CD4-positive, CD25-positive, alpha-beta regulatory T cell (primary cell): ENCODE results near the gene STK39. TPM values are rescaled to one million over a fixed set of nuclear protein-coding genes. Genes with fewer than 3 reads are reported as not detected.
A peak's percentile ranks its signal among the peaks of the same experiment; 100 is the strongest.

Source experiments
- ATAC-seq, 2 donors: fragments of 150-1000 bp; cut with Tn5 transposase; one replicate each; pipeline ENCODE4 v1.10.0; 2021; ENCODE audit warnings: low read depth in 2 of 2, moderate number of reproducible peaks in 2 of 2, moderate library complexity in 1 of 2
- DNase-seq, 3 donors: peaks; one replicate each; pipeline versions ENCODE4 v3.0.0 to v3.0.0-alpha.2; 2012 to 2022; ENCODE audit warnings: mixed read lengths in 1 of 3
- H3K27ac ChIP-seq: one replicate; pipeline ENCODE4 v1.7.0; 2013; ENCODE audit warnings: mild to moderate bottlenecking, low read length; ENCODE audit not compliant: insufficient read depth, poor library complexity, severe bottlenecking
- H3K27me3 ChIP-seq: one replicate; pipeline ENCODE4 v1.7.0; 2013; ENCODE audit warnings: low read length; ENCODE audit not compliant: control insufficient read depth, insufficient read depth
- H3K36me3 ChIP-seq: one replicate; pipeline ENCODE4 v1.7.0; 2013; ENCODE audit warnings: mild to moderate bottlenecking, low read length, moderate library complexity; ENCODE audit not compliant: control insufficient read depth, insufficient read depth
- H3K4me1 ChIP-seq: 2 replicates; pipeline ENCODE4 v1.7.0; 2013; ENCODE audit warnings: mild to moderate bottlenecking, low read length; ENCODE audit not compliant: insufficient read depth, control insufficient read depth, poor library complexity, severe bottlenecking
- H3K4me3 ChIP-seq: one replicate; pipeline ENCODE4 v1.7.0; 2013; ENCODE audit warnings: low read depth, mild to moderate bottlenecking, low read length, moderate library complexity
- H3K9me3 ChIP-seq, 2 experiments: 1 replicate in 1 of 2; 2 replicates in 1 of 2; pipeline ENCODE4 v1.7.0; 2013; ENCODE audit warnings: low read length in 2 of 2, mild to moderate bottlenecking in 1 of 2, moderate library complexity in 1 of 2; ENCODE audit not compliant: control insufficient read depth in 2 of 2
- H3K27ac Mint-ChIP-seq, 3 donors: one replicate each; pipeline ENCODE4 v1.8.0; 2020 to 2022; ENCODE audit warnings: mild to moderate bottlenecking in 3 of 3, mixed read lengths in 3 of 3, moderate library complexity in 2 of 3
- H3K27me3 Mint-ChIP-seq: one replicate; pipeline ENCODE4 v1.8.0; 2022; ENCODE audit warnings: mild to moderate bottlenecking, mixed read lengths
- H3K36me3 Mint-ChIP-seq: one replicate; pipeline ENCODE4 v1.8.0; 2020; ENCODE audit warnings: mixed read lengths
- H3K4me1 Mint-ChIP-seq, 4 donors: one replicate each; pipeline ENCODE4 v1.8.0; 2020 to 2022; ENCODE audit warnings: mixed read lengths in 4 of 4, mild to moderate bottlenecking in 1 of 4
- H3K4me3 Mint-ChIP-seq, 4 donors: one replicate each; pipeline ENCODE4 v1.8.0; 2020 to 2022; ENCODE audit warnings: mild to moderate bottlenecking in 4 of 4, mixed read lengths in 4 of 4, moderate library complexity in 3 of 4
- H3K9me3 Mint-ChIP-seq, 7 donors: one replicate each; pipeline ENCODE4 v1.8.0; 2020 to 2022; ENCODE audit warnings: mixed read lengths in 7 of 7, mild to moderate bottlenecking in 3 of 7, moderate library complexity in 2 of 7
- polyA plus RNA-seq, 4 donors: library from polyadenylated mRNA; unstranded; fragments of 300-500 nt; fragmentation: Illumina TruSeq; gene quantifications; one replicate each; pipeline ENCODE4 v1.2.3, GENCODE V29; 2021
- total RNA-seq: library from RNA; stranded (reverse); gene quantifications from one replicate; pipeline ENCODE4 v1.2.3, GENCODE V29; 2022

Gene STK39
- total and polyA plus RNA-seq, 5 donors from 2014 or later, result 4.4 to 27.2 (median 7.6) TPM

DNA sequence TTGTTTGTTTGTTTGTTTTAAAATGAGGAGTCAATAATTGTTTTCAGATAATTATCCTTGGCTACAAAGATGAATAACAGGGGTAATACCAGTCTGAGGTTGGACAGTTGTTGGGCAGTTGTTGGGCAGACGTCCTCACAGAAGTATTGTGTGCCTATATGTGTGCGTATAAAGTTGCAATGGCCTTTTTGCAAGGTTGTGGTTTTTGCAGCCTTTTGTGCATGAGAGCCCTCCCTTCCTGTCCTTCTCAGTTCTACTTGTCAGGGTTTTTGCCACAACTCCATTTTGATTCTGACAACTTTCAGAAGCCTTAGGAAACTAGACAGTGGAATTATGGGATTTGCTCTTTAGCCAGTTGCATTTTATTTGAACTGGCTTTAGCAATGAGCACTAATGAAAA lies 6.0 kb upstream of the STK39 start:
- no peaks in the 10 kb centered on the region for H3K36me3 ChIP-seq
- Mint-ChIP-seq H3K36me3 (no peaks in the 10 kb centered on the region), H3K4me1 (peaks cover 2 to 5% (median 5%) of the 10 kb centered on the region in 4 donors), H3K27ac (no peak overlapping the region), H3K4me3 (no peak overlapping the region), H3K9me3 (peaks cover 0 to 4% (median 0%) of the 10 kb centered on the region in 7 donors), H3K27me3 (peaks cover 5% of the 10 kb centered on the region)
- no peaks in the 10 kb centered on the region for H3K9me3 ChIP-seq
- H3K4me3 ChIP-seq, result no peak overlapping the region
- ATAC-seq (no peak), DNase-seq (no peak)
- no peaks in the 10 kb centered on the region for H3K4me1 ChIP-seq
- H3K27me3 ChIP-seq, result no peaks in the 10 kb centered on the region
- no peak overlapping the region for H3K27ac ChIP-seq

GRCh38 chr2:168252976-168253375 lies 5.6 kb upstream of the STK39 start:
- no peaks in the 10 kb centered on the region for H3K36me3 ChIP-seq
- H3K4me3 ChIP-seq, result no peak overlapping the region
- no peak overlapping the region for H3K27ac ChIP-seq
- peaks cover 3 to 9% (median 8%) of the 10 kb centered on the region in 4 donors for H3K4me1 Mint-ChIP-seq
- H3K4me1 ChIP-seq, result peaks cover 2% of the 10 kb centered on the region
- no peak for ATAC-seq
- H3K27ac Mint-ChIP-seq, result no peak overlapping the region
- no peaks in the 10 kb centered on the region for H3K27me3 ChIP-seq
- H3K4me3 Mint-ChIP-seq, result no peak overlapping the region
- no peak for DNase-seq
- no peaks in the 10 kb centered on the region for H3K36me3 Mint-ChIP-seq
- H3K27me3 Mint-ChIP-seq, result peaks cover 5% of the 10 kb centered on the region
- H3K9me3 Mint-ChIP-seq, result peaks cover 0 to 4% (median 0%) of the 10 kb centered on the region in 7 donors
- no peaks in the 10 kb centered on the region for H3K9me3 ChIP-seq

DNA sequence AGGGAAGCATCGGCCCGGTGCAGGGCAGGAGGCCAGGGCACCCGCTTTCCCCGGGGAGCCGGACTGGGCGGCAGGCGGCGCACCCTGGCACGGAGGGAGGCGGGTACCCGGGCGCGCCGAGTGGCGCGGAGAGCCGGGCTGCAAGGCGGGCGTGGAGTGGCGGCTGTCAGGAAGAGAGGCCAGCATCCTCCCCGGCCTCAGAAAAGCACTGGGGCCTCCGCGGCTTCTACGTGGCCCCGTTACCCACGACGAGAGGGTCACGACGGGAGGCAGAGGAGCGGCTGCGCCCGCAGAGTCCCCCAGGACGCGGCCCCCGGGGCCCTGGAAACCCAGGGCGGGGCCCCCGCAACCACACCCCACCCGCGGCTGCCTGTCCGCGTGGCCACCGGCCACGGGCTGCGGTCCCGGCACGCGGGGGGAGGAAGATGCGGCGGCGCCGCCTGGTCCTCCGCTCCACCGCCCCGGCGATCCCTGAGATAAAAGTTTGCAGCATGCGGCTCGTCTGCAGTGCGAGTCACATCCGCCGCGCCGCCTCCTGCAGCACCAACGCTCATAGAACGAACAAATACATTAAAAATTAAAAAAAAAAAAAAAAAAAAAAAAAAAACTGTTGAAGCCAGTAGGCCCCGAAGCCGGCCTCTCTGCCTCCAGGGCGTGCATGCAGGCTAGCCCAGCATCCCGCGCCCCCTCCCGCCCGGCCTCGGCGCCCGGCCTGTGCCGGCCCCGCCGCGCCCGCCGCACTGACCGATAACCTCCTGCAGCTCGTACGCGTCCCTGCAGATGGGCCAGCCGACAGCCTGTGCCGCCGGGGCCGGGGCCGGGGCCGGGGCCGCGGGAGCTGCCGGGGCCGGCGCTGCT lies 683 bp downstream of the STK39 start:
- Histone ChIP-seq H3K36me3 (no peaks in the 10 kb centered on the region), H3K9me3 (no peaks in the 10 kb centered on the region), H3K27me3 (no peaks in the 10 kb centered on the region), H3K4me1 (peaks cover 52% of the 10 kb centered on the region), H3K4me3 (peak overlapping the region; percentile 83), H3K27ac (peak overlapping the region; percentile 83)
- peak overlapping the region; percentile 93 to 98 (median 96) for H3K4me3 Mint-ChIP-seq
- peak overlapping the region; percentile 85 to 97 (median 96) for H3K27ac Mint-ChIP-seq
- peaks cover 29 to 47% (median 39%) of the 10 kb centered on the region in 4 donors for H3K4me1 Mint-ChIP-seq
- ATAC-seq (peak; percentile 73 to 76), DNase-seq (peak; percentile 81 to 87 (median 87))
- H3K27me3 Mint-ChIP-seq, result peaks cover 4% of the 10 kb centered on the region
- no peaks in the 10 kb centered on the region for H3K9me3 Mint-ChIP-seq
- no peaks in the 10 kb centered on the region for H3K36me3 Mint-ChIP-seq

DNA sequence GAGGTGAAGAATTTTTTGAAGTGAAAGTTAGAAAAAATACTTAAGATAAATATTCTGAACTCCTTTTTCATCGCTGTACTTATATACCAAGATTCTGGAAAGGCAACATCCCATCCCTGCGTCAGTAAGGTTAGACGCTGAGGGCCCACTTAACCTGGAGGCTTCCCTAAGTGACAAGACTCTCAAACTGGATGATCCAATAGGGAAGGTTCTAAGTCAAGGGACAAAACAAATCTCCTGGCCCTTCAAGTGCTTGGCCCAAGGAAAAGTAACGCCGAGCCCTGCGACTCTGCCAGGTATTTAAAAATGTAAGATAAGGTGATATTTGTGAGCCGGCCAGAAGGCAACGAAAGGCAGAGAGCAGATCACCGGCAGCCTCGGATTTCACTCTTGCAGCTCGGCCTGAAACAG lies 1.3 kb downstream of the STK39 start:
- Mint-ChIP-seq H3K4me1 (peaks cover 29 to 47% (median 39%) of the 10 kb centered on the region in 4 donors), H3K9me3 (no peaks in the 10 kb centered on the region), H3K27me3 (no peaks in the 10 kb centered on the region), H3K4me3 (peak overlapping the region; percentile 92 to 98 (median 96)), H3K27ac (peak overlapping the region; percentile 85 to 97 (median 96)), H3K36me3 (no peaks in the 10 kb centered on the region)
- H3K36me3 ChIP-seq, result no peaks in the 10 kb centered on the region
- peak overlapping the region; percentile 83 for H3K4me3 ChIP-seq
- H3K27ac ChIP-seq, result peak overlapping the region; percentile 83
- no peaks in the 10 kb centered on the region for H3K9me3 ChIP-seq
- ATAC-seq (no peak), DNase-seq (no peak)
- no peaks in the 10 kb centered on the region for H3K27me3 ChIP-seq
- H3K4me1 ChIP-seq, result peaks cover 58% of the 10 kb centered on the region

DNA sequence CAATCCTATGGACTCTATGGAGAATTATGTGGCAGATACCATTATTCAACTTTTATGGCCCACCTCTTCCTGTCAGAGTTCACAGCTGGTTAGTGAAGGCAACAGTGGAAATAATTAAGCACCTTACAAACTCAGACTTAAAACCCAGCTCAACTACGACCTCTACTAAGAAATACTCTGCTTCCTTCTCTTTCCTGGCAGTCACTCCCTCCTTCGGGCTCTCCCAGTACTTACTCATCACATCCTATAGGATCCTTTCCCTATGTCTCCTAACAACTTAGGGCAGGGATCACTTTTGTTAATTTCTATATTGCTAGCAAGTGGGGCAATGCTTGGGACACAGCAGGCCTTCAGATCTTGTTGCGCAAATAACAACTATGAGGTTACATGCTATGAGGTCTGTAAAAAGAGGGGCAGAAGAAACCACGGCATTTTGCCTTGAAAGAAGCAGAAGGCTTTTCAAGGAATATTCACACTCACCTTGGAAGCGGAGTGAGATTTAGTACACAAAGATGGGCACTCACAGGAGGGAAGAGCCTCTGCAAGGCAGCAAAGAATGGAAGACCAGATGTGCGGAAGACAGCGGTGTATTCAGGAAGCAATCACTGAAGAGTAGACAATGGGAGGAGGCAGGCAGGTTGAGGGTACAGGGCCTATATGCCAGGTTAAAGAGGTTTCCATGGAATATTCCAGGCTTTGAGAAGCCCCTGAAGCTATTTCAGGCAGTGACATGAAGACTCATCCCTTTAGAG lies 2.1 kb downstream of the STK39 start:
- Histone ChIP-seq H3K27ac (peak overlapping the region; percentile 83), H3K36me3 (no peaks in the 10 kb centered on the region), H3K4me1 (peaks cover 67% of the 10 kb centered on the region), H3K4me3 (peak overlapping the region; percentile 83), H3K9me3 (no peaks in the 10 kb centered on the region), H3K27me3 (no peaks in the 10 kb centered on the region)
- Mint-ChIP-seq H3K27ac (peak overlapping the region; percentile 77 to 98 (median 82)), H3K27me3 (no peaks in the 10 kb centered on the region), H3K36me3 (no peaks in the 10 kb centered on the region), H3K9me3 (no peaks in the 10 kb centered on the region), H3K4me3 (peak overlapping the region; percentile 86 to 98 (median 88)), H3K4me1 (peaks cover 29 to 47% (median 39%) of the 10 kb centered on the region in 4 donors)
- peak in 1 of 3 donors; percentile 30 for DNase-seq
- no peak for ATAC-seq

GRCh38 chr2:168244318-168244717 lies 3.1 kb downstream of the STK39 start:
- no peaks in the 10 kb centered on the region for H3K27me3 ChIP-seq
- Mint-ChIP-seq H3K4me1 (peaks cover 29 to 47% (median 39%) of the 10 kb centered on the region in 4 donors), H3K4me3 (peak overlapping the region; percentile 86 to 98 (median 88)), H3K27ac (peak overlapping the region; percentile 77 to 98 (median 82)), H3K9me3 (no peaks in the 10 kb centered on the region), H3K36me3 (peaks cover under 1% of the 10 kb centered on the region), H3K27me3 (no peaks in the 10 kb centered on the region)
- no peak for ATAC-seq
- H3K27ac ChIP-seq, result peak overlapping the region; percentile 56
- H3K4me3 ChIP-seq, result peak overlapping the region; percentile 83
- no peaks in the 10 kb centered on the region for H3K9me3 ChIP-seq
- peak; percentile 15 to 70 (median 50) for DNase-seq
- H3K4me1 ChIP-seq, result peaks cover 71% of the 10 kb centered on the region
- no peaks in the 10 kb centered on the region for H3K36me3 ChIP-seq

DNA sequence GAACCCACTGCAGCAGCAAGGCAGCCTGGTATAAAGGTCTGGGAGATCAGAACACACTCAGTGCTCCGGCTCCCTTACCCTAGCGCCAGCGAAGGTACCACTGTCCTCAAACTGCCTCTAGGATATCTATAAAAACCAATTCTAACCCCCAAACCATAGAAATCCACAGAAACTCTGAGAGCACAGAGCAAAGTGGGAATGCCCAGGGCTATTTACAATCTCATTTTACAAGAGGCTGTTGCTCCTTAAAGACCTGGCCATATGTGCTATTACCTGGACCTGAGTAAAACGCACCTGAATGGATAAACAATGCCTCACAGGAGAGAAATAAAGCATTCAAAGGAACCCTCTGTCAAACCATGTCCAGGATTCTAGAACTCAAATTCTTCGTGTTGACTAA lies 4.3 kb downstream of the STK39 start:
- H3K36me3 ChIP-seq, result no peaks in the 10 kb centered on the region
- peak overlapping the region in 3 of 4 donors; percentile 28 to 98 (median 45) for H3K4me3 Mint-ChIP-seq
- peaks cover 79% of the 10 kb centered on the region for H3K4me1 ChIP-seq
- peaks cover 6% of the 10 kb centered on the region for H3K36me3 Mint-ChIP-seq
- H3K4me3 ChIP-seq, result peak overlapping the region; percentile 83
- no peaks in the 10 kb centered on the region for H3K27me3 Mint-ChIP-seq
- ATAC-seq (no peak), DNase-seq (no peak)
- H3K27ac Mint-ChIP-seq, result peak overlapping the region in 1 of 3 donors; percentile 57
- H3K27ac ChIP-seq, result no peak overlapping the region
- peaks cover 28 to 43% (median 36%) of the 10 kb centered on the region in 4 donors for H3K4me1 Mint-ChIP-seq
- no peaks in the 10 kb centered on the region for H3K9me3 ChIP-seq
- H3K9me3 Mint-ChIP-seq, result no peaks in the 10 kb centered on the region
- H3K27me3 ChIP-seq, result no peaks in the 10 kb centered on the region
